Retinal pigment epithelial cell (primary cell): ENCODE data around the gene HAUS7.
"Not testable (repeated sequence)": the region's sequence is repeated elsewhere in the genome, so short reads cannot be mapped to it uniquely, and the experiment has no call there.

ENCODE experiments used
- DNase-seq: peaks from one replicate; pipeline ENCODE4 v3.0.0-alpha.2; 2010; ENCODE audit warnings: low read depth
- H3K4me3 ChIP-seq: 2 replicates; pipeline ENCODE4 v1.5.1; 2011; ENCODE audit warnings: mild to moderate bottlenecking, low read length, control low read depth, moderate library complexity
- CTCF ChIP-seq: conservative IDR thresholded peaks from 2 replicates; pipeline ENCODE4 v1.5.1; 2011; ENCODE audit warnings: low read depth, low read length, control low read depth, inconsistent platforms

Gene HAUS7

GRCh38 chrX:153406011-153406410 lies 64.4 kb downstream of the HAUS7 start:
- no peak for DNase-seq
- no peak for TF ChIP-seq CTCF
- no peak overlapping the region for H3K4me3 ChIP-seq

GRCh38 chrX:153405426-153405825 lies 65.0 kb downstream of the HAUS7 start:
- H3K4me3 ChIP-seq = no peak overlapping the region
- TF ChIP-seq CTCF = no peak
- DNase-seq = no peak

GRCh38 chrX:153404333-153404732 lies 66.0 kb downstream of the HAUS7 start:
- H3K4me3 ChIP-seq, DNase-seq: not testable (repeated sequence)

GRCh38 chrX:153401133-153401764 lies 69.1 kb downstream of the HAUS7 start, which contains the start of gene PNMA6E:
PNMA6E (minus strand) TSS chrX:153401350; CDS start chrX:153398849, 2,501 bp downstream.
- TF ChIP-seq CTCF = no peak
- H3K4me3 ChIP-seq = no peak within 1 kb of the TSS
- DNase-seq = no peak

- no peak overlapping the region for H3K4me3 ChIP-seq
- TF ChIP-seq CTCF = peak; percentile 73
- no peak for DNase-seq
Observed at GRCh38 chrX:153400146-153401132, 69.9 kb downstream of the HAUS7 start.

- no peak for DNase-seq
- H3K4me3 ChIP-seq = no peak overlapping the region
- TF ChIP-seq CTCF = no peak
Observed at GRCh38 chrX:153398275-153398960, 72.0 kb downstream of the HAUS7 start.
